NCI-H748 treated with DMSO at 0.1 percent for 48 hours (cell line): Measurements from ENCODE around the gene SLC25A22.
A peak's percentile ranks its signal among the peaks of the same experiment; 100 is the strongest.

Experiments used
- DNase-seq: peaks from one replicate; lab custom pipeline; 2025; lab: John Stamatoyannopoulos, UW

SLC25A22 gene

GRCh38 chr11:821512-822371 lies 23.7 kb upstream of the SLC25A22 start:
- no peak for DNase-seq

- no peak for DNase-seq
Measured at GRCh38 chr11:820655-821511, 22.8 kb upstream of the SLC25A22 start.

- DNase-seq, result peak; percentile 30
Measured at GRCh38 chr11:819943-820649, 22.0 kb upstream of the SLC25A22 start.

DNA sequence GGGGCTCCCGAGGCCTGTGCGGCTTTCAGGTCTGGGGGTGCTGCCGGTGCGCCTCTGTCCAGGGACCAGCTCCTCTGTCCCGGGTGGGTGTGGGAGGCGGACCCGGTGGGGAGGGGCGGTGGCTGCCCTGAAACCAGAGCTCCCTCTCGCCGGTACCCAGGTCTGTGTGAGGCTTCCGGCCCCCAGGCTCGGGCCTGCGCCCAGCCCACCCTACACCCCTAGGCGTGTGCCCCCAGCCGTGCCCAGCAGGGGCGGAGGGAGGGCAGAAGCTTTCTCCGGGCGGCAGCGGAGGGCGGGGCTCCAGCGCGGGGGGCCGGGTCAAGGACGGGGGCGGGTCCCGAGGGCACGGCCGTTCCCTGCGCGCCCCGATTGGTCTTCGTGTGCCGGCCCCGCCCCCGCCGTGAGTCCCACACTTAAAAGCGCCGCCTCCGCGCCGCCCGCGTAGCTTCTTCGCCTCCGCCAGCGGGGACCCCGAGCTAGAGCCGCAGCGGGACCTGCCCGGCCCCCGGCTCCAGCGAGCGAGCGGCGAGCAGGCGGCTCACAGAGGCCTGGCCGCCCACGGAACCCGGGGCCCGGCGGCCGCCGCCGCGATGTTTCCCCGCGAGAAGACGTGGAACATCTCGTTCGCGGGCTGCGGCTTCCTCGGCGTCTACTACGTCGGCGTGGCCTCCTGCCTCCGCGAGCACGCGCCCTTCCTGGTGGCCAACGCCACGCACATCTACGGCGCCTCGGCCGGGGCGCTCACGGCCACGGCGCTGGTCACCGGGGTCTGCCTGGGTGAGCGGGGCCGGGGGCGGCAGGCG lies 21.2 kb upstream of the SLC25A22 start:
- DNase-seq, result peak; percentile 64

DNA sequence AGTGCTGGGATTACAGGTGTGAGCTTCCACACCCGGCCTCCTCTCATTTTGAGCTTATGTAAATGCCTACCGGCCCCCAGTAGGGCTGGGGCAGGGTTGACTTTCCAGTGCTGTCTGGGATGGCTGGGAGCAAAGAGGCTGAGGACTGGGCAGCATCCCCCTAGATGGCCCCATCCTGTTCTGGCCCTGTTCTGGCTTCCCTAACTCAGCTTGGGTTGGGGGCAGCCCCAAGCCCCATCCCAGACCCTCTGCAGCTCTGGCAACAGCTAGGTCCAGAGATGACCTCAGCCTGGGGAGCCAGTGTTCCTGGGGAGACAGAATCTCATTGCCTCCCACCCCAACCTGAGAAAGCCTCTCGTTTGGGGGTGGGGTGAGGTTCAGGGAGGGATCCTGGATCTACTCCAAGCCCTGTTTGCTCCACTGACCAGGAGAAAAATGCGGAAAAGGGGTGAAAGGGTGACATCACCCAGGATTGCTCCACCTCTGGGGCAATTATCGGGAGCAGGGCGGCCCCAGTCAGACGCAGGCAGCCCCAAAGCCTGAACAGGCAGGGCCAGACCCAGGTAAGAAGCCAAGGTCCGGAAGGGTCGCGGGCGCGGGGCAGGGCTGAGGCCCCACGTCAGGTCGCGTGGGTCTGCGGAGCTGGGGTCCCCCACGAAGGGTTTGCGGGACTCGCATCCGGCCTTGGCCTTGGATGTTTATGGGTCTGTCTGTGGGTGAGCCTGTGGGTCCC lies 20.5 kb upstream of the SLC25A22 start, which contains the start of gene PNPLA2:
PNPLA2 (plus strand) TSS at position 519 of the 733 bp plus-strand sequence. CDS start 805 bp downstream, outside the sequence.
- no peak for DNase-seq

GRCh38 chr11:816433-816779 lies 18.3 kb upstream of the SLC25A22 start:
- no peak for DNase-seq

- DNase-seq, result no peak
Measured at GRCh38 chr11:815675-816432, 17.8 kb upstream of the SLC25A22 start.

- DNase-seq, result no peak
Measured at GRCh38 chr11:813456-814096, 15.5 kb upstream of the SLC25A22 start.

DNA sequence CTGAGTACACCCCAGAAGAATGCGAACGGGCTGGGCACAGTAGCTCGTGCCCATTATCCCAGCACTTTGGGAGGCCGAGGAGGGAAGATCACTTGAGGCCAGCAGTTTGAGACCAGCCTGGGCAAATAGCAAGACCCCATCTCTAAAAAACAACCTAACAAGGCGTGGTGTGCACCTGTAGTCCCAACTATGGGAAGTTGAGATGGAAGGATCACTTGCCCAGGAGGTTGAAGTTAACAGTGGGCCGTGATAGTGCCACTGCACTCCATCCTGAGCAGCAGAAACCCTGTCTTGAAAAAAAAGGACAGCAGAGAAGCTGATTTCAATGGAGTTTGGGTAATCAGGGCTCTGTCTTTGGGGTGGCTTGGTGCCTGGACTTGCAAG lies 15.0 kb upstream of the SLC25A22 start:
- DNase-seq, result no peak

DNA sequence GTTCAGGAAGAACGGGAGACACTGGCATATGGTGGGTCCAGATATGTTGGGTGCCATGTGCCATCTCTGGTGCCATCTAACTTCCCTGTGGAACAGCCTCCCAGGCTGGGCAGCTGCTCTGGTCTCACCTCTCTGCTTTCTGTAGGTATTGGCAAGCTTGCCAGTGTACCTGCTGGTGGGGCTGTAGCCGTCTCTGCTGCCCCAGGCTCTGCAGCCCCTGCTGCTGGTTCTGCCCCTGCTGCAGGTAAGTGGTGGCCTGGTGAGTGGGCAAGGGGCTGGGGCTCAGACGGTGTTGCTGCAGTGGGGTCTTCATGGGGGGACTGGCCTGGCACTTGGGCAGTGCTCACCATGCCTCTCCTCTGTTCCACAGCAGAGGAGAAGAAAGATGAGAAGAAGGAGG lies 14.3 kb upstream of the SLC25A22 start:
- DNase-seq, result no peak

- no peak for DNase-seq
Measured at GRCh38 chr11:811446-812245, 13.6 kb upstream of the SLC25A22 start.

DNA sequence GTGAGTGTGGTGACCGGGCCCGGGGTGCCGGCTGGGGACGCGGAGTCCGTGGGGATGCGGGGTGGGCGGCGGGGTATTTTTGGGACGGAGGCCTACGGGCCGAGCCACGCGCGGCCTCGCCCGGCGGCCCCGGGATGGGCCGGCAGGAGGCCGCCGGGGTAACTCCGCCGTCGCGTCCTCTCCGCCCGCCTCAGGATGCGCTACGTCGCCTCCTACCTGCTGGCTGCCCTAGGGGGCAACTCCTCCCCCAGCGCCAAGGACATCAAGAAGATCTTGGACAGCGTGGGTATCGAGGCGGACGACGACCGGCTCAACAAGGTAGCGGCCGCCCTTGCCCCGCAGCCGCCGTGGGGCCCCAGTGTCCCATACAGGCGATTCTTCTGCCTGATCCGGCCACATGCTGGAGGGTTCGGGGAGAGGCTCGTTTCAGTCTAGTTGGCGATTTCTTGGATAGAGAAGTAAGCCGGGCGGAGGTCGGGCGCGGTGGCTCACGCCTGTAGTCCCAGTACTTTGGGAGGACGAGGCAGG lies 12.0 kb upstream of the SLC25A22 start:
- DNase-seq, result no peak

- DNase-seq, result peak; percentile 88
Measured at GRCh38 chr11:809287-810039, 11.4 kb upstream of the SLC25A22 start, which contains the start of gene RPLP2. RPLP2 (plus strand) TSS chr11:809967; CDS start chr11:810235, 268 bp downstream.

DNA sequence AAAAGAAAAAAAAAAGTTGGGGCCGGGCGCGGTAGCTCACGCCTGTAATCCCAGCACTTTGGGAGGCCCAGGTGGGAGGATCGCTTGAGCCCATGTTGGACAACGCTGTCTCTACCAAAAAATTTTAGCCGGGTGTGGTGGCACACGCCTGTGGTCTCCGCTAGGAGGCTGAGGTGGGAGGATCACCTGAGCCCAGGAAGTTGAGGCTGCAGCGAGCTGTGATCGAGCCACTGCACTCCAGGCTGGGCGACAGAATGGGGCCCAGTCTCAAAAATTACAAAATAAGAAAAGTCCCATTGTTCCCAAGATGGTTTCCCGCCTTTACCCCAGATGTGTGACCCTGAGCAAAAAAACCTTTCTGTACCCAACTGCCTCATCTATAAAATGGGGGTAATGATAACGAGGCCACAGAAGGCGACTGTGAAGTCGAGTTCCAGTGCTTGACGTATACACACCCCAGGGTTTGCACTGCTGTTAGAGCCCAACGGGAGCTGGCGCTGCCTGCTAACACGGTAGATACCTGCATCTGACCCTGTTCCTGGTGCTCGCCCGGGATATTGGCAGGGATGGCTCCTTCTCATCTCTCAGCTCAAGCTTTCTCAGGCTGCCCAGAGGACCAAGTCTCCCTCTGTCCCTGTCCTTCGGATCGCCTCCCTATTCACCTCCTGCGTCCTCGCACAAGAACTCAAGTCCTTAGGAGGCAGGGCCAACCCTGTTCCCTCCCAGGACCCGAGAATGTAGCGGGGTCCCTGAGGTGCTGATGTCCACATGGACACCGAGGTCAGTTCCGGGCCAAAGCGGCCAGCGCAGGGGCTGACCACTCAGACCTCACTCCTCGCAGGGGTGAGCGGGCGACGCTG lies 10.6 kb upstream of the SLC25A22 start:
- no peak for DNase-seq

GRCh38 chr11:804599-804964 lies 6.5 kb upstream of the SLC25A22 start:
- no peak for DNase-seq

- DNase-seq, result peak; percentile 29
Measured at GRCh38 chr11:803770-804598, 5.9 kb upstream of the SLC25A22 start.
